GM15510 (cell line): ENCODE results near the gene ARL6IP4.

ENCODE experiments used
- POLR2A ChIP-seq: IDR thresholded peaks from 3 replicates; pipeline ENCODE4 v1.6.1; 2011; ENCODE audit warnings: borderline replicate concordance; ENCODE audit not compliant: insufficient read length; ENCODE audit errors: extremely low read depth

Gene ARL6IP4

DNA sequence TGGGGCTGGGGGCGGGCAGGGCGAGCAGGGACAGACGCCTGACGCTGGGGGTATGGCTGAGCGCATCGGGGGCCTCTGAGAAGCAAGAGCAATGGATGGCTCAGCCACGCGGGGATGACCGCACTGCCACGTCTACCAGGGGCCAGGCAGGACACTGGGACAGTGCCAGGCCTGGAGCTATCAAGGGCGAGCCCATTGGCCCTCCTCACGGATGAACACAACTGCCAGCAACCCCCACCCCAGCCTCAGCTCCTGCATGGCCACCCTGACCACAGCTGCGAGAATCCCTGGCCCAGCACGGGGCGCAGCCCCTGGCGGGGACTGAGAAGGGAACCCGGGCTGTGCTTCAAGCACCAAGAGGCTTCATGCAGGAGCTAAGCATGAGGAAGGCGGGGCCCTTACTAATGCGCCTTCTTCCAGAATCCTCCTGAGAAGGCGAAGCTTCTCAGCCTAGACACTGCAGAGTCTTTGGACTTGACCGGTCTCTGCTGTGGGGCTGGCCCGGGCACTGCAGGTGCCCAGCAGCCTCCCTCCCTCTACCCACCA lies 9.5 kb downstream of the ARL6IP4 start:
- TF ChIP-seq POLR2A = no peak

DNA sequence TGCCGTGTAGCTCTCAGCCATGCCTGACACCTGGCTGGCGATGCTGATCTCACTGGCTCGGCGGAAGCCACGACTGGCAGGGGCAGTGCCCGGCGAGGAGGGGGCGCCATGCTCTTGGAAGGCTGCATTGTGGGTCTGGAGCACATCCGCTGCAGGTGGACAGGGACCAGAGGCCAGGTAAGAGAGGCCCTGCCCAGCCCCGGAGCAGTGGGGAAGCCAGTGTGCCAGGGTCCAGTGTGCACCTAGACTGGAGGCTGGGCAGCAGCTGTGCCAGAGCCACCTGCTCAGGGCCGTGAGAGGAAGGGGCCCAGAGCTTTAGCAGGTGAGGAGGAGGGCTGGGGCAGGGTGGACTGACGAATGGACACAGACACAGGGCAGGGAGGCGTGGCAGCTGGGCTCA lies 10.1 kb downstream of the ARL6IP4 start:
- TF ChIP-seq POLR2A = no peak

- TF ChIP-seq POLR2A = no peak
These were observed 10.6 kb downstream of the ARL6IP4 start for GRCh38 chr12:122990961-122991622.

DNA sequence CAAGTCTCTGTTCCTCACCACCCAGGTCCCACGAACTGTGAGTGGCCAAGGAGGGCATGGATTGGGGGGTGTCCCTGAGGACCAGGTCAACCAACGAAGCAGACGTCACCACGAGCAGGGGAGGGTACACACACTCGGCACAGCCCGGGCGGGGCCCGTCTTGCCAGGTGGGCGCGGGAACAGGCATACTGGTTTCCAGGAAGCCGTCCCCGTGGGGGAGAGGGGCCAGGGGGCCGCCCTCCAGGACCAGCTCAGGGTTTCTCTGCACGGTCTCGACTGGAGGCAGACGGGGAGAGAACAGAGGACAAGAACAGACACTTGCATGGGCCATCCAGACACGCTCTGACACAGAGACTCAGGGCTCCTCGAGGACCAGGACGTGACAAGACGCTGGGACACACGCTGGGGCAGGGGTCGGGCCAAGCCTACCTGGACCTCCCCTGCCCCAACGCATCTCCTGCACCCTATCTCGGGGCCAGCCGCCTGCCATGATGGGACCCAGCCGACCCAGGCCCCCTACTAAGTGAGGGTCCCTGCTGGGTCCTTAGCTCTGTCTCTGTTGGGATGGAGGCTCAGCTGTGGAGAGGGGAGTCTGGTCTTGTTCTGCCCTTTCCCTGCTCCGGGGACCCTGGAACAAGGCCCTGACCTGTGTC lies 11.3 kb downstream of the ARL6IP4 start:
- TF ChIP-seq POLR2A = no peak

DNA sequence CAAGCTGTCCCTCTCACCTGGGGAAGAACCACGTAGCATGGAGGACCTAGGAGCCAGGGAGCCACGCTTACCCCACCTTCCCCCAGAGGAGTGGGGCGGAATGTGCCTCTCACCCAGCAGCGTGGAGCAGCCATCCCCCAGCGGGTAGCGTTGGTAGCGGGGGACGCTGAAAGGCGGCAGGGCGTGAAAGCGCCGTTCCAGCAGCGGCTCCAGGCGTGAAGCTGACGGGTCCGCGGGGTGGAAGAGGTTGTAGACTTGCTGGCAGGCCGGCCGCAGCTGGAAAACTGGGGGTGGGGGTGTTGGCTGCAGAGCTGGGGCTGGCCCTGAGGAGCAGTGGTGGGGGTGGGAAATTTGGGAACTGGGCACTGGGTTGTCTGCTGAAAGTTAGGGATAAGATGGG lies 11.9 kb downstream of the ARL6IP4 start:
- TF ChIP-seq POLR2A = no peak

DNA sequence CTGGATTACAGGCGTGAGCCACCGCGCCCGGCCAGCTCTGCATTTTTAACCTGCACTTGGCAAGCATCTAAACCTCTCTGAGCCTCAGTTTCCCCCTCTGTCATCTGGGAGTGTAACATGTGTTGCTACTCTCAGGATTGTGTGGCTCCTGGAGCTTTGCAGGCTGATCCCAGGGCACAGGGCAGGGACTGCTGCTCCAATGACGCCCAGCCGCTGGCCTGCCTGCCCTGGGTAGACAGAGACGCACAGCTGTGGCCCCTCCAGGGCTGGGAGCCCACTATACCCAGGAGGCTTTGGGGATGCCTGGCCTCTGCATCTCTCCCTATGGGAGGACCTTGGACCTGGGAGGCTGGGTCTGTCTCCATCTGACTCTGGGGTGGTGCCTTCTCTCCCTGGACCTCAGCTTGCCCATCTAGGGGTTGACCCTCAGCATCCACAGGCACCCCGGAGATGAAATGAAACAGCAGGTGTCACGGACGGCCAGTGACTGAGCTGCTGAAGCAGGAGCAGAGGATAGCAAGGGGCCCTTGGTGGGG lies 13.7 kb downstream of the ARL6IP4 start:
- TF ChIP-seq POLR2A = no peak

GRCh38 chr12:122994781-122995502 lies 14.5 kb downstream of the ARL6IP4 start:
- no peak for TF ChIP-seq POLR2A

GRCh38 chr12:122995503-122996187 lies 15.2 kb downstream of the ARL6IP4 start:
- no peak for TF ChIP-seq POLR2A

GRCh38 chr12:122996188-122996601 lies 15.7 kb downstream of the ARL6IP4 start:
- no peak for TF ChIP-seq POLR2A

DNA sequence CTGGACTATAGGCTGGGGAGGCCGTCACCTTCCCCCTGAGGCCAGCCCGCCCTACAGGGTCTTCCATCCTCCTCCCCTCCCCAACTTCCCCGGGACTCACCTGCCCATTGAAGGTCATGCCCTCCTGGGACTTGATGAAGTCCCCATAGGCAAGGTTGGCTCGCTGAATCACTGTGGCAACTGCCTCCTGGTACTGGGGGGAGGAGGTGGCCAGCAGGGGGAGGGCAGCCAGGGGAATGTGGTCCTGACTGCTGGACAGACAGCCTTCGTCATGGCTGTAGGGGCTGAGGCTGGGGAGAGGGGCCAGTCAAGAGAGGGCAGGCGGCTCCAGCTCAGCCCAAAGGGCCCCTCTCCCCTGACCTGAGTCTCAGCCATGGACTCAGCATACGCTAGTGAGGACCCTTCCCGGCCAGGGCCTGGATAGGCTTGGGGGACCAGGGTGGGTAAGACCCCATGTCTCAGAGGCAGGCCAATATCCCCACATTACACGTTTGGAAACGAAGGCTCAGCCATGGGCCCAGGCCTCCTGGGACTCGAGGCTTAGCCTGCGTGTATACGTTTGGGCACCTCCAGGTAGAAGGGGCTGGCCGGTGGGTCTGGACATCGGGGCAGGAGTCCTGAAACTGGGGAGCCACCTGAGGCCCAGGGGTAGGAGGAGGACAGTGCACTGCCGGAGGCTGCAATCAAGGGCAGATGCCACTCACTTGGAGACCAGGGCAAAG lies 16.3 kb downstream of the ARL6IP4 start:
- no peak for TF ChIP-seq POLR2A

DNA sequence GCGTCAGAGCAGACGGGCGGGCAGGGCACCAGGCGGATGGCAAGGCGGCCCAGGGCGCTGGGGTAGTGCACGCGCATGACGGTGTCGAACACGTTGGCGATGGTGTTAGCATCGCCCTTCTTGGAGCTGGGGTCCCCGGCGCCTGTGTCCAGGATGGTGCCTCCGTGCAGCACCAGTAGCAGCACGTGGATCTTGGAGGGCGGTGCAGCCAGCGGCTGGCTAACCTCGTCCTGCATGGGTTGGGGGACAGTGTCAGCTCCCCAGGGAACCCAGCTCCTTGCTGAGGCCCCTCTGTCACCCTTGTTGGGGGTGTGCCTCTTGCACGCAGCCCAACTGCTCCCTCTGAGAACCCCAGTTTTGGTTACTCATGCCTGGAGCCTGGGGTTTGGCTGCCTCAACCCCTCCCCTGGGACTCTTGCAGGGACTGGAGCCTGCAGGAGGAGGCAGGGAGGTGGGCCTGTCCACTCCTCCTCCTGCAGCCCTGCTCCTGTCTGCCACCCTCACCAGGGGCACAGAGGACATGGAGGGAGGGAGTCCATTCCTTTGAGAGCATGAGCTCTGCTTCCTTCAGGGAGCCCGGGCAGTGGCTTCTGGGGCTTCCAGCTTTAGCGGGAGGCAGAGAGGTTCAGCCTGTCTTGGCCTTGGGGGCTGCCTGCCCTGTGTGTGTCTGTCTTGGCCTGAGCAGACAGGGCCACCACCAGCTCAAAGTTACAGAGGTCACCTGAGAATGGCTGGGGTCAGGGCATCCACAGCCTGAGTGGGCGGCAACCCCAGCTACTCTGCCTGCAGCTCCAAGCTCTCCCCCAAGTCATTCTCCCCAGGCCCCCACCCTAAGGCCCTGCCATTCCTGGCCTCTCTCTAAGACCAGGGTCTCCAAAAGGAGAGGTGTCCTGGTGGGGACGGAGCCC lies 17.1 kb downstream of the ARL6IP4 start:
- no peak for TF ChIP-seq POLR2A

GRCh38 chr12:122998316-122998715 lies 17.8 kb downstream of the ARL6IP4 start:
- TF ChIP-seq POLR2A = no peak
